IPS-15b (cell line): ENCODE measurements around the gene HLA-DPA1.
A peak's percentile ranks its signal among the peaks of the same experiment; 100 is the strongest.

Experiments
- H3K27me3 ChIP-seq: one replicate; pipeline ENCODE4 v1.6.1; 2013; ENCODE audit warnings: low read length; ENCODE audit not compliant: control insufficient read depth, insufficient read depth
- H3K36me3 ChIP-seq: one replicate; pipeline ENCODE4 v1.6.1; 2013; ENCODE audit warnings: low read length; ENCODE audit not compliant: control insufficient read depth, insufficient read depth
- H3K4me1 ChIP-seq: one replicate; pipeline ENCODE4 v1.6.1; 2013; ENCODE audit warnings: mild to moderate bottlenecking, low read length; ENCODE audit not compliant: control insufficient read depth, insufficient read depth
- H3K4me3 ChIP-seq: one replicate; pipeline ENCODE4 v1.5.1; 2013; ENCODE audit warnings: low read depth, low read length
- H3K9ac ChIP-seq: one replicate; pipeline ENCODE4 v1.6.1; 2013; ENCODE audit warnings: low read depth, mild to moderate bottlenecking, low read length
- H3K9me3 ChIP-seq: one replicate; pipeline ENCODE4 v1.6.1; 2013; ENCODE audit warnings: mild to moderate bottlenecking, low read length; ENCODE audit not compliant: control insufficient read depth, insufficient read depth

HLA-DPA1 gene

DNA sequence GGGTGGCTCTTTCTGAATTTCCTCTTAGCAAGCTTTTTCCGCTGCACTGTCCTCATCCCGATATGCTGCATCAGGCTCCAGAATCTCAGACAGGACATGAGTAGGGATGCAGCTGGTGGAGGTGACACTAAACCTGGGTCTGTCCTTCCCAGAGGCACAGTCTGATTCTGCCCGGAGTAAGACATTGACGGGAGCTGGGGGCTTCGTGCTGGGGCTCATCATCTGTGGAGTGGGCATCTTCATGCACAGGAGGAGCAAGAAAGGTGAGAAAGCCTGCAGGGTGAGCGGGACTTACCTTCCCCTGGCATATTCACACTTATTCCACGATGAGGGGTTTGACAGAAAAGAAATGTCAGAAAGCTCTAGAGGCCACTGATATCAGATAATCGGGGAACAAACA lies 12.2 kb upstream of the HLA-DPA1 start:
- H3K9ac ChIP-seq = no peak overlapping the region
- H3K27me3 ChIP-seq = peaks cover 5% of the 10 kb centered on the region
- H3K9me3 ChIP-seq = no peaks in the 10 kb centered on the region
- no peak overlapping the region for H3K4me3 ChIP-seq
- H3K36me3 ChIP-seq = peaks cover 6% of the 10 kb centered on the region
- H3K4me1 ChIP-seq = peaks cover 5% of the 10 kb centered on the region

DNA sequence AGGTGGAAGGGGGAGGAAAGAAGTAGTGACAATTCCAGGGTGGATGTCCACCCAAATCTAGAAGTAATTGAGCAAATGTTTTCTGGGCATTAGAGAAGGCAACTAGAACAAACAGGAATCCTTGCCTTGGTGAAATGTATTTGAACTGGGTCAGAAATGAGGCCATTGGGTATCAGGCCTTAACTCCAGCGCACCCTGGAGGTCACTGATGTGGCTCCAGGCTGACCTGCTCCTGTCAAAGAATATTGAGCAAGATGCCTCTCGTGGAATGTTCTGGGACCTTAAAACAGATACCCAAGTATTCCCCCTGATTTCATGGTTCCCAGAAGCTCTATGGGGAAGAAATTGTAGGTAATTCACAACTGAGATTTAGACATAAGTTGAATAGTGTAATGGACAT lies 9.3 kb upstream of the HLA-DPA1 start:
- no peak overlapping the region for H3K9ac ChIP-seq
- H3K4me1 ChIP-seq = peaks cover 8% of the 10 kb centered on the region
- peaks cover 6% of the 10 kb centered on the region for H3K36me3 ChIP-seq
- H3K4me3 ChIP-seq = no peak overlapping the region
- H3K27me3 ChIP-seq = peaks cover 5% of the 10 kb centered on the region
- H3K9me3 ChIP-seq = no peaks in the 10 kb centered on the region

DNA sequence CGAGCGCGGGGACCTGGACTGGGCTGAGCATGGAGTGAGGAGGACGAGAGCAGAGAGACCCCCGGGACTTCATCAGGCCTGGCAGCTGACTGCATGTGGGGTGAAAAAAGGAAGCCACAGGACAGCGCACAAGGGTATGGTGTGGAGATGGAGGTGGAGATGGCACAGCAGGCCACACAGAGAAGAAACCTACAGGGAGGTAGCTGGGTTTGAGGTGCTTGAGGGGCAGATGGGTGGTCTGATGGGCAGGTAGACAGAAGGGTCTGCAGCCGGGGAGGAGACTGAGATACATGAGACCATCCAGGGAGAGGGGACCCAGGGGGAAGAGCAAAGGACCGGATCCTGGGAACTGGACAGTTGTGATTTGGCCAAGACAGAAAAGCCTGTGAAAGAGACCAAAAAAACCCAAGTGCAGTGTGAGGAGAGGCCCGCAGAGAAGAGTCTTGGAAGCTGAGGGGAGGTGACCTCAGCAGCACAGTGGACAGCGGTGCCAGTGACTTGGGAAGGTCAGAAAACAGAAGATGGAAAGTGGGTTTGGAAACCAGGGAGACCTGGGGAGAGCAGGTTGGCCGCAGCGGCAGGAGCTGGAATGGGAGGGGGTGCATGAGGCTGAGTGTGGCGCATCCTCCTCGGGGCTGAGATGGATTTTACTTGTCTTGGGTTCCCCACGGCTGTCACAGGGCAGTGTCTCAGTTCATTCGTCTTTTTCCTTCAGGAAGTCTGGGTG lies 7.8 kb upstream of the HLA-DPA1 start:
- H3K4me1 ChIP-seq = peaks cover 8% of the 10 kb centered on the region
- H3K9ac ChIP-seq = peak overlapping the region; percentile 73
- H3K9me3 ChIP-seq = no peaks in the 10 kb centered on the region
- H3K4me3 ChIP-seq = peak overlapping the region; percentile 89
- H3K36me3 ChIP-seq = peaks cover 6% of the 10 kb centered on the region
- H3K27me3 ChIP-seq = peaks cover 5% of the 10 kb centered on the region

GRCh38 chr6:33080127-33081089 lies 7.0 kb upstream of the HLA-DPA1 start:
- peak overlapping the region; percentile 89 for H3K4me3 ChIP-seq

DNA sequence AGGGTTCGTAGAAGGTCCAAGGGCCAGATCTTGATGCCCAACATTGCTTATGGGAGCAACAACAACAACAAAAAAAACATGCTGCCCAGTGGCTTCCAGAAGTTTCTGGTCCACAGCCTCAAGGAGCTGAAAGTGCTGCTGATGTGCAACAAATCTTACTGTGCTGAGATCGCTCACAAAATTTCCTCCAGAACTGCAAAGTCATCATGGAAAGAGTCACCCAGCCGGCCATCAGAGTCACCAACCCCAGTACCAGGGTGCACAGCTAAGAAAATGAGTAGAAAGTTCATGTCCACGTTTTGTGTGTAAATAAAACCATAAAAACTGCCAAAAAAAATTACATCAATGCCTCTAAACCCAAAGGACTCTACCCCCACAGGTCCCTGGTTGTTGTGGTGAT lies 6.1 kb upstream of the HLA-DPA1 start:
- Histone ChIP-seq H3K27me3 (peaks cover 5% of the 10 kb centered on the region), H3K4me1 (peaks cover 8% of the 10 kb centered on the region), H3K9me3 (no peaks in the 10 kb centered on the region), H3K9ac (no peak overlapping the region), H3K36me3 (no peaks in the 10 kb centered on the region), H3K4me3 (peak overlapping the region; percentile 89)

More at GRCh38 chr6:33080127-33081089, 7.0 kb upstream of the HLA-DPA1 start:
- H3K4me1 ChIP-seq = peaks cover 8% of the 10 kb centered on the region
- peaks cover 6% of the 10 kb centered on the region for H3K36me3 ChIP-seq
- H3K9ac ChIP-seq = peak overlapping the region; percentile 73
- H3K27me3 ChIP-seq = peaks cover 5% of the 10 kb centered on the region
- no peaks in the 10 kb centered on the region for H3K9me3 ChIP-seq

DNA sequence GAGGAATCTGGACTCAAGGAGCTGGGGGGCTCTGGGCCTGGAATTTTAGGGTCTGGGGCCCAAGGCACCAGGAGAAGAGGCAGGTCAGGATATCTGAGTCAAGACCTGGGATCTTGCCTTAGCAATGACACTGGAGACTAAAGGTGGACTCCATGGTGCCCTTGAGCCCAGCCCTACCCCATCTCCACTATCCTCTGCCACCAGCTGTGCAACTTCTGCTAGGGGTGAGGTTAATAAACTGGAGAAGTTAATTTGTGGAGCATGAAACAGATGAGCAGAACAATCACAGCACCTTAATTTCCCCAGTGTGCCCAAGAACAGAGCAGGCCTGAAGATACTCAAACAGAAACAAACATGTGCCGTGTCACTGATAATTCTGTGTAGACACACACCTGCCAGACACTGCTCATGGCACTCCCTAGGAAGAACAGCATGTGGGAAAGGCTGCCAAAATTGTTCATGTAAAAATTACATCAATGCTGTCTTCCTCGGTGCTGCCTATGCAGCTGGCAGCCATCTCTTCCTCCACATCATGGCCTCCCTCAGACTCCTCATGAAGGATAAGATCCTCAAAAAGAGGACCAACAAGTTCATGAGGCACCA lies 5.6 kb upstream of the HLA-DPA1 start:
- Histone ChIP-seq H3K36me3 (no peaks in the 10 kb centered on the region), H3K9me3 (no peaks in the 10 kb centered on the region), H3K4me1 (peaks cover 8% of the 10 kb centered on the region), H3K4me3 (no peak overlapping the region), H3K9ac (no peak overlapping the region), H3K27me3 (peaks cover 5% of the 10 kb centered on the region)

- H3K9ac ChIP-seq = no peak overlapping the region
- no peaks in the 10 kb centered on the region for H3K9me3 ChIP-seq
- no peaks in the 10 kb centered on the region for H3K36me3 ChIP-seq
- peaks cover 8% of the 10 kb centered on the region for H3K4me1 ChIP-seq
- H3K4me3 ChIP-seq = no peak overlapping the region
- H3K27me3 ChIP-seq = peaks cover 5% of the 10 kb centered on the region
Measured at GRCh38 chr6:33078442-33078841, 5.0 kb upstream of the HLA-DPA1 start.

GRCh38 chr6:33077908-33078307 lies 4.5 kb upstream of the HLA-DPA1 start:
- Histone ChIP-seq H3K4me1 (peaks cover 8% of the 10 kb centered on the region), H3K27me3 (peaks cover 5% of the 10 kb centered on the region), H3K9me3 (no peaks in the 10 kb centered on the region), H3K36me3 (no peaks in the 10 kb centered on the region), H3K9ac (no peak overlapping the region), H3K4me3 (no peak overlapping the region)

- H3K36me3 ChIP-seq = no peaks in the 10 kb centered on the region
- no peak overlapping the region for H3K4me3 ChIP-seq
- H3K27me3 ChIP-seq = no peaks in the 10 kb centered on the region
- H3K9me3 ChIP-seq = no peaks in the 10 kb centered on the region
- no peak overlapping the region for H3K9ac ChIP-seq
- H3K4me1 ChIP-seq = peaks cover 5% of the 10 kb centered on the region
Measured at GRCh38 chr6:33076406-33076934, 3.0 kb upstream of the HLA-DPA1 start.

GRCh38 chr6:33075568-33076405 lies 2.3 kb upstream of the HLA-DPA1 start, which contains the start of gene HLA-DPB1:
TSS of gene HLA-DPB1 (plus strand) at chr6:33075990. CDS start at chr6:33076042, 52 bp downstream.
- no peak within 1 kb of the TSS for H3K4me3 ChIP-seq
- H3K36me3 ChIP-seq = no peaks in the 10 kb centered on the region
- no peaks in the 10 kb centered on the region for H3K9me3 ChIP-seq
- H3K9ac ChIP-seq = no peak within 1 kb of the TSS
- peaks cover 2% of the 10 kb centered on the region for H3K4me1 ChIP-seq
- H3K27me3 ChIP-seq = no peaks in the 10 kb centered on the region

DNA sequence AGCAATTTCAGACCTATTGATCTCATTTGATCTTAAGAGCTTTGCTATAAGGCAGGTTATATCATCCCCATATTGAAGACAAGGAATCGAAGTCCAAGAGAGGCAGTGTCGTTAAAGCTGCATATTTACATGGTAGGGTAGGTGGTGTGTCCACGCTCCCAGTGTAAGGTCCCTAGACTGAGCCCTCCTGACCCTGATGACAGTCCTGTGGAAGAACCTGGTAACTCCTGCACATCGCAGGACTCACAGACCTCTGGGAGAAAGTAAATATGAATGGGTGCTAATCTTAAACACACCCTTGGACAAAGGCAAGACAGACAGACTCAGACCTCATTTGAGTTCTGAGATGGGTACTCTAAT lies 1.7 kb upstream of the HLA-DPA1 start:
- no peaks in the 10 kb centered on the region for H3K36me3 ChIP-seq
- no peaks in the 10 kb centered on the region for H3K27me3 ChIP-seq
- no peak overlapping the region for H3K4me3 ChIP-seq
- H3K9ac ChIP-seq = no peak overlapping the region
- H3K4me1 ChIP-seq = peaks cover 2% of the 10 kb centered on the region
- no peaks in the 10 kb centered on the region for H3K9me3 ChIP-seq
